Esophagus muscularis mucosa (tissue), 3 donors: ENCODE results near the gene PITPNB.

Source experiments
- POLR2A ChIP-seq: fragments of 450-650 bp; IDR thresholded peaks from one replicate; pipeline ENCODE4 v1.6.1; 2017; ENCODE audit warnings: antibody characterized with exemption, moderate library complexity, mild to moderate bottlenecking, low read depth
- TF ChIP-seq, protein P1 (sequence below), 3 experiments: fragments of 200-600 bp in 2 of 3; fragments of 450-650 bp in 1 of 3; sonication (generic) in 2 of 3; IDR thresholded peaks; one replicate each; pipeline ENCODE4 v1.5.1; 2017 to 2019; ENCODE audit warnings: antibody characterized with exemption in 3 of 3, mild to moderate bottlenecking in 2 of 3, moderate library complexity in 1 of 3

GRCh38 chr22:27878541-27878940 lies 40.5 kb downstream of the PITPNB start:
- TF ChIP-seq, protein P1, sequence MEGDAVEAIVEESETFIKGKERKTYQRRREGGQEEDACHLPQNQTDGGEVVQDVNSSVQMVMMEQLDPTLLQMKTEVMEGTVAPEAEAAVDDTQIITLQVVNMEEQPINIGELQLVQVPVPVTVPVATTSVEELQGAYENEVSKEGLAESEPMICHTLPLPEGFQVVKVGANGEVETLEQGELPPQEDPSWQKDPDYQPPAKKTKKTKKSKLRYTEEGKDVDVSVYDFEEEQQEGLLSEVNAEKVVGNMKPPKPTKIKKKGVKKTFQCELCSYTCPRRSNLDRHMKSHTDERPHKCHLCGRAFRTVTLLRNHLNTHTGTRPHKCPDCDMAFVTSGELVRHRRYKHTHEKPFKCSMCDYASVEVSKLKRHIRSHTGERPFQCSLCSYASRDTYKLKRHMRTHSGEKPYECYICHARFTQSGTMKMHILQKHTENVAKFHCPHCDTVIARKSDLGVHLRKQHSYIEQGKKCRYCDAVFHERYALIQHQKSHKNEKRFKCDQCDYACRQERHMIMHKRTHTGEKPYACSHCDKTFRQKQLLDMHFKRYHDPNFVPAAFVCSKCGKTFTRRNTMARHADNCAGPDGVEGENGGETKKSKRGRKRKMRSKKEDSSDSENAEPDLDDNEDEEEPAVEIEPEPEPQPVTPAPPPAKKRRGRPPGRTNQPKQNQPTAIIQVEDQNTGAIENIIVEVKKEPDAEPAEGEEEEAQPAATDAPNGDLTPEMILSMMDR (IDR thresholded peaks at IDR 0.05): no peak
- TF ChIP-seq POLR2A: no peak
